ENCODE results near the gene TUFT1.
"Not testable (repeated sequence)": the region's sequence is repeated elsewhere in the genome, so short reads cannot be mapped to it uniquely, and the experiment has no call there.

TUFT1 gene

GRCh38 chr1:151512801-151513625, 27.1 kb upstream of the TUFT1 start:
- DNase-seq: peak in 3 of 51 donors; percentile 3 to 11 (median 11)

- no peak for DNase-seq
Measured at GRCh38 chr1:151513626-151514121, 26.4 kb upstream of the TUFT1 start.

GRCh38 chr1:151514366-151514765, 25.7 kb upstream of the TUFT1 start:
- no peak for DNase-seq

- DNase-seq: no peak
Measured at GRCh38 chr1:151515265-151515664, 24.8 kb upstream of the TUFT1 start.

- DNase-seq: no peak
Measured at GRCh38 chr1:151516031-151516511, 24.0 kb upstream of the TUFT1 start.

DNA sequence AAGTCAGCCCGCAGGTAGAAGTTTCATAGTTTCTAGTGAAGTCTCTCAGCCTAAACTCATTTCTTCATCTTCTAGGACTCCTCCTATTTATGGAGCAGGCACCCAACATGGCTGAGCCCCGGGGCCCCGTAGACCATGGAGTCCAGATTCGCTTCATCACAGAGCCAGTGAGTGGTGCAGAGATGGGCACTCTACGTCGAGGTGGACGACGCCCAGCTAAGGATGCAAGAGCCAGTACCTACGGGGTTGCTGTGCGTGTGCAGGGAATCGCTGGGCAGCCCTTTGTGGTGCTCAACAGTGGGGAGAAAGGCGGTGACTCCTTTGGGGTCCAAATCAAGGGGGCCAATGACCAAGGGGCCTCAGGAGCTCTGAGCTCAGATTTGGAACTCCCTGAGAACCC, 21.7 kb upstream of the TUFT1 start:
- no peak for DNase-seq

GRCh38 chr1:151518936-151519335, 21.2 kb upstream of the TUFT1 start:
- DNase-seq: no peak

GRCh38 chr1:151519667-151520066, 20.4 kb upstream of the TUFT1 start:
- no peak for DNase-seq

DNA sequence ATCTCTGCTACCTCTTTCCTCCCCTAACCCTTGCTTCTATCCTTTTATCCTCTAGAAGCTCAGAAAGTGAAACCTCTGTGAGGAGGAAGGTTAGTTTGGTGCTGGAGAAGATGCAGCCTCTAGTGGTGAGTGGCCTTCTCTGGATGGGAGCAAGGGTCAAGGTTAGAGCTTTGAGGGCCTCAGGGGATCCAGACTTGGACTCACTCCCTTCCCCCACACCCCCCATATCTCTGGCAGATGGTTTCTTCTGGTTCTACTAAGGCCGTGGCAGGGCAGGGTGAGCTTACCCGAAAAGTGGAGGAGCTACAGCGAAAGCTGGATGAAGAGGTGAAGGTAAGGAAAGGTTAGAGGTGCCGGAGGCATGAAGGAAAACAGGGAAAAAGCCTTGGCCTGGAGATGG, 19.8 kb upstream of the TUFT1 start:
- DNase-seq: no peak

- DNase-seq: not testable (repeated sequence)
Measured at GRCh38 chr1:151522427-151522826, 17.7 kb upstream of the TUFT1 start.

DNA sequence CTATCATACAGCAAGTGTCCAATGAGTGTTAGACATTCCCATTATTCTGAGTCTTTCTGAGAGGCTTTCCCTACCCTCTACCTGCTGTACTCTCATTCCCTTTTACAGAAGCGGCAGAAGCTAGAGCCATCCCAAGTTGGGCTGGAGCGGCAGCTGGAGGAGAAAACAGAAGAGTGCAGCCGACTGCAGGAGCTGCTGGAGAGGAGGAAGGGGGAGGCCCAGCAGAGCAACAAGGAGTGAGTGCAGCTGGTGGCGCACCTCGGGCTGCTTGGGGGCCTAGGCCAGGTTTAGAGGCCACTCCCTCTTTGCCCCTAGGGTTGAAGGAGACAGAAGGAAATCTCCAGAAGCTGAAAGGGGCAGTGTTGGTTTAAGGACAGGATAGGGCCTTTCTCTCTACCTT, 16.8 kb upstream of the TUFT1 start:
- no peak for DNase-seq

- DNase-seq: no peak
Measured at GRCh38 chr1:151524736-151525135, 15.4 kb upstream of the TUFT1 start.

- peak in 1 of 51 donors; percentile 7 for DNase-seq
Measured at GRCh38 chr1:151526735-151527525, 13.2 kb upstream of the TUFT1 start.

DNA sequence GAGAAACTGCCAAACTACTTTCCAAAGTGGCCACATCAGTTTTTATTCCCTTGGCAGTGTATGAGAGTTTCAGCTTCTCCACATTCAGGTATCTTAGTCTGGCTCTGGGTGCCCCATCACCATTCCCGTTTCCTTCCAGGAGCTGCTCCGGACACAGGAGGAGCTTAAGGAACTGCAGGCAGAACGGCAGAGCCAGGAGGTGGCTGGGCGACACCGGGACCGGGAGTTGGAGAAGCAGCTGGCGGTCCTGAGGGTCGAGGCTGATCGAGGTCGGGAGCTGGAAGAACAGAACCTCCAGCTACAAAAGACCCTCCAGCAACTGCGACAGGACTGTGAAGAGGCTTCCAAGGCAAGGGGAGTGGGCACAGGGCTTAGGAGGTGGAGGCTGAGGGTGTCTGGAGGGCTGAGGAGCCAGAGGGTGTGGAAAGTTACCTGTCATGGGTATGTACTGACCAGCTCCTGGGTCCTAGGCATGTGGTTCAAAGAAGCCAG, 10.9 kb upstream of the TUFT1 start:
- DNase-seq: no peak

DNA sequence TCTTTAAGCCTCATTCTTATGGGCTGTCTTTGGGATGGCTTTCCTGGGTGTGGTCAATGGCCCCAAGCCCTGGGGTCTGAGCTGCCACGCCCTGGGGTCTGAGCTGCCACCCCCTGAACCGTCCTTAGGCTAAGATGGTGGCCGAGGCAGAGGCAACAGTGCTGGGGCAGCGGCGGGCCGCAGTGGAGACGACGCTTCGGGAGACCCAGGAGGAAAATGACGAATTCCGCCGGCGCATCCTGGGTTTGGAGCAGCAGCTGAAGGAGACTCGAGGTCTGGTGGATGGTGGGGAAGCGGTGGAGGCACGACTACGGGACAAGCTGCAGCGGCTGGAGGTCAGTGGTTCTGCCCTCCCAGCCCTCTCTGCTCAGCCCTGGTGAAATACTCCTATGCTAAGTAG, 10.3 kb upstream of the TUFT1 start:
- no peak for DNase-seq

GRCh38 chr1:151530461-151530860, 9.6 kb upstream of the TUFT1 start:
- DNase-seq: no peak

DNA sequence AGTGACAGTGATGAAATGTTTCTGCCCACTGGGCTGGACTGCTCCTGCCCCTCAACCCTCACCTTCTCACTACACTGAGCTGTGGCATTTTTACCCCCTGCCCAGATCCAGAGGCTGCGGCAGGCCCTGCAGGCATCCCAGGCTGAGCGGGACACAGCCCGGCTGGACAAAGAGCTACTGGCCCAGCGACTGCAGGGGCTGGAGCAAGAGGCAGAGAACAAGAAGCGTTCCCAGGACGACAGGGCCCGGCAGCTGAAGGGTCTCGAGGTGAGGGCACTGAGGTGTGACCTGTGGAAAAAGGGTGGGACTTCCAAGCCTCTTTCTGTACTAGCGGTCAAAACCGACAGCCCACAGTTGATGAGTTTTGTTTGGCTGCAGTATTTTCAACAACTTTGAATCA, 6.2 kb upstream of the TUFT1 start:
- no peak for DNase-seq

DNA sequence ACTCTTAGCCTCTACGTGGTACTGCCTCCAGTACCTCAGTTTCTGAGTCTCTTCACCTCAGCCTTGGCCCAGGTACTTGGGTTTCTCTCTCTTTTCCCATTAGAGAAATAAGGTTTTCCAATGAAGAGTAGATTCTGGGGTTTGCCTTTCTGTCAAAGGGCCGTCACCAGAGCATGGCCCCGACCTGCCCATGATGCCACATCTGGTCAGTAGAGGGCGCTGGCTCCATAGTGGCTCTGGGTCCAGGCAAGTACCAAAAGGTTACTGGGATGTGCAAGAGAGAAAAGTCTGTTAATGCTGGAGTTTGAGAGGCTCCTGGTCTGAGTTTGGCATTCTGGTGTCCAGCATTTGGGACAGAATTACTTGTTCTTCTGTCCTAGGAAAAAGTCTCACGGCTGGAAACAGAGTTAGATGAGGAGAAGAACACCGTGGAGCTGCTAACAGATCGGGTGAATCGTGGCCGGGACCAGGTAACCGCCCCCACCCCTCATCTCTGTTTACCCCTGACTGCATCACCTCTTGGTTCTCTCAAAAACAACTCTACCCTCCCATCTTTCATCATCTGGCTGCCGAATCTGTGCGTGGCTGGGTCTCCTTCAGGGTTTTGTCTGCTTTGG, 5.3 kb upstream of the TUFT1 start:
- DNase-seq: peak in 46 of 51 donors; percentile 5 to 84 (median 49)

GRCh38 chr1:151535326-151536271, 4.5 kb upstream of the TUFT1 start:
- DNase-seq: no peak

DNA sequence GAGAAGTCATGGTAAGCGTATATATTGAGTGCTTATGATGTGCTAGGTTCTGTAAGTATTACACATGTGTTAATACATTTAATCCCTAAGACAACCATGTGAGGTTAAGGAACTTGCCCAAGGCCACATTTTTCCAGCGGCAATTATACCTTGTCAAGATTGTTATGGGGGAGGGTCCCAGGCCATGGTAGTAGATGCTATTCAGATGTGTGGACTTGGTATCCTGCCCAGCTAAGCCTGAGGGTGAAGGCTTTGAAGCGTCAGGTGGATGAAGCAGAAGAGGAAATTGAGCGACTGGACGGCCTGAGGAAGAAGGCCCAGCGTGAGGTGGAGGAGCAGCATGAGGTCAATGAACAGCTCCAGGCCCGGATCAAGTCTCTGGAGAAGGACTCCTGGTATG, 3.6 kb upstream of the TUFT1 start:
- no peak for DNase-seq

DNA sequence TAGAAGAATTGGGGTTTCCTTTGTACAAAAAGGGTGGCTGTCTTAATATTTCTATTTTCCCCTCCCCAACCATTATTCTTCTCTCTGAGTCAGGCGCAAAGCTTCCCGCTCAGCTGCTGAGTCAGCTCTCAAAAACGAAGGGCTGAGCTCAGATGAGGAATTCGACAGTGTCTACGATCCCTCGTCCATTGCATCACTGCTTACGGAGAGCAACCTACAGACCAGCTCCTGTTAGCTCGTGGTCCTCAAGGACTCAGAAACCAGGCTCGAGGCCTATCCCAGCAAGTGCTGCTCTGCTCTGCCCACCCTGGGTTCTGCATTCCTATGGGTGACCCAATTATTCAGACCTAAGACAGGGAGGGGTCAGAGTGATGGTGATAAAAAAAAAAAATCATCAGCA, 3.0 kb upstream of the TUFT1 start:
- DNase-seq: no peak

Measured in hypothalamus (tissue), 51 donors.